Measurements from ENCODE around the gene MAN1A2.
"Not testable (repeated sequence)": the region's sequence is repeated elsewhere in the genome, so short reads cannot be mapped to it uniquely, and the experiment has no call there.

Gene MAN1A2

GRCh38 chr1:117367046-117368025, at the start of gene MAN1A2:
Gene MAN1A2 (plus strand): TSS chr1:117367449. CDS start chr1:117368184, 735 bp downstream.
- peak; percentile 68 for DNase-seq

- no peak for DNase-seq
Measured at GRCh38 chr1:117318011-117318410, 49.2 kb upstream of the MAN1A2 start.

GRCh38 chr1:117318426-117318825, 48.8 kb upstream of the MAN1A2 start:
- DNase-seq, result no peak

DNA sequence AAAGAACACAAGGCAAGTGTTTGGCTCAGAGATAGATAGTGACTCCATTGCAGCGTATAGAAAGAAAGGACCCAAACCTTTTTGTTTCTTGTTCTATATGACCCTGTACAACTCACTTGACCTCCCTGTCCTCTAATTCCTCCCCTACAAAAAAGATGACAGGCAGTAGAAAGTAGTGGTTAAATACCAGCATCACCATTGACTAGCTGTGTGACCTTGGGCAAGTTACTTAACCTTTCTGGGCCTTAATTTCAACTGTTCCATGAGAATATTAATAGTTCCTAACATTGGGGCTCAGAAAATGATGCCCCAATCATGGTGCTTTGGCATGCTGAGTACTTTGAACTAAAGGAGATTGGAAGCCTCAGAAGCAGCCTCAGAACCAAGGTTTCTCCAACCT, 46.7 kb upstream of the MAN1A2 start:
- DNase-seq, result no peak

DNA sequence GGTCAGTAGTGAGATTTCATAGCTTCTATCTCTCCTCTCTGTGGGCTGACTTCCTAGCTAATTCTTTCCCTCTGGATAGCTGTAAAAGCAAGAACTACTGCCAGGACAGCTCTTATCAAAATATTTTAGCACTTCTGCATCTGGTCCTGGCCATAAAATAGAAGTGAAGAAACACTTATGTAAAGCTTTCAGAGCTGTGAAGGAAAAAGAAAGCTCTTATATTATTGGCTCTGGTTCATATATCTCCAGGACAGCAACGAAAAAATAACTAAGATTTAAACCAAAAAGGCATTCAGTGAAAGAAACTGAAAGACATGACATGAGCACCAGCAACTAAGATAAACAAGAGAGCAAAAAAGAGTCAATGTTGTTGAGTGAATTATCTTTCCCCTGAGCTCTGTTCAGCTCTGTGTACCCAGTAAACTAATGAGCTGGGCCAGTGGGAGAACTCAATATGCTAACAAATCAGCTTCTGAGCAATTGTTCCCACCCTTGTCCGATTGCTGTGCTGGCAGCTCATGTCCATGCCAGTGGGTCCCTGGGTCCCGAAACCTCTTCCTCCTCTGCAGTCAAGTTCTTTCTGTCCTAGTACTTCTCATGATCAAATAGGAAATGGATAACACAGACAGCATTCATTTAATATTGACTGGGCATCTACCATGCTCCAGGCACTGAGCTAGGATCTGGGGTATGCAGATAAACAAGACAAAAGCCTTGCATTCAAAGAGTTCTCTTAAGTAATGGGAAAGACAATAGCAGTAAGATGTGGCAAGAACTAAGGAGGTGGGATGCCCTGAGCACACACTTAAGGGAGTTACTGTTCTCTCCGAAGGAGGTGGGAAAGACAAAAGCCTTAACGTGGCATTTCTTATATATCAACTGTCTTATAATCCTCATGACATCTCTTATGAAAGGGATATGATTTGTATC, 45.3 kb upstream of the MAN1A2 start:
- no peak for DNase-seq

DNA sequence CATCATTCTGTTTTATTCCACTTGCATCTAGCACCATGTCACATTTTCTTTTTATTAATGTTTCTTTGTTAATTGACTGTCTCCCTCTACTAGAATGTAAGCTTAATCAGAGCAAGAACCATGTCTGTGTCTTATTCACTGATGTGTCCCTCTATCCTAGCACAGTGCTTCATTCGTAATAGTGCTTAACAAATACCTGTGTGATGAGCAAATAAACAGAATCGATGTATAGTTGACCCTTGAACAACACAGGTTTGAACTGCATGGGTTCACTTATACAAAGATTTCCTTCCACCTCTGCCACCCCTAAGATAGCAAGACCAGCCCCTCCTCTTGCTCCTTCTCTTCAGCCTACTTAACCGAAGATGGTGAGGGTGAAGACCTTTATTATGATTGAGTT, 42.9 kb upstream of the MAN1A2 start:
- DNase-seq, result no peak

DNA sequence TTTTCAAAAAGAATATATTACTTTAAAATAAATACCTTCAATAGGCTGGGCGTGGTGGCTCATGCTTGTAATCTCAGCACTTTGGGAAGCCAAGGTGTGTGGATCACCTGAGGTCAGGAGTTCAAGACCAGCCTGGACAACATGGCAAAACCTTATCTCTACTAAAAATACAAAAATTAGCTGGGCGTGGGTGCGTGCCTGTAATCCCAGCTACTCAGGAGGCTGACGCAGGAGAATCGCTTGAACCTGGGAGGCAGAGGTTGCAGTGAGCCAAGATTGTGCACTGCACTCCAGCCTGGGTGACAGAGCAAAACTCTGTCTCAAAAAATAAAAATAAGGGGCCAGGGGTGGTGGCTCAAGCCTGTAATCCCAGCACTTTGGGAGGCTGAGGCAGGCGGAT, 41.2 kb upstream of the MAN1A2 start:
- DNase-seq, result not testable (repeated sequence)

- no peak for DNase-seq
Measured at GRCh38 chr1:117327011-117327410, 40.2 kb upstream of the MAN1A2 start.

- DNase-seq, result no peak
Measured at GRCh38 chr1:117335376-117336086, 31.7 kb upstream of the MAN1A2 start.

GRCh38 chr1:117336088-117336817, 31.0 kb upstream of the MAN1A2 start:
- no peak for DNase-seq

DNA sequence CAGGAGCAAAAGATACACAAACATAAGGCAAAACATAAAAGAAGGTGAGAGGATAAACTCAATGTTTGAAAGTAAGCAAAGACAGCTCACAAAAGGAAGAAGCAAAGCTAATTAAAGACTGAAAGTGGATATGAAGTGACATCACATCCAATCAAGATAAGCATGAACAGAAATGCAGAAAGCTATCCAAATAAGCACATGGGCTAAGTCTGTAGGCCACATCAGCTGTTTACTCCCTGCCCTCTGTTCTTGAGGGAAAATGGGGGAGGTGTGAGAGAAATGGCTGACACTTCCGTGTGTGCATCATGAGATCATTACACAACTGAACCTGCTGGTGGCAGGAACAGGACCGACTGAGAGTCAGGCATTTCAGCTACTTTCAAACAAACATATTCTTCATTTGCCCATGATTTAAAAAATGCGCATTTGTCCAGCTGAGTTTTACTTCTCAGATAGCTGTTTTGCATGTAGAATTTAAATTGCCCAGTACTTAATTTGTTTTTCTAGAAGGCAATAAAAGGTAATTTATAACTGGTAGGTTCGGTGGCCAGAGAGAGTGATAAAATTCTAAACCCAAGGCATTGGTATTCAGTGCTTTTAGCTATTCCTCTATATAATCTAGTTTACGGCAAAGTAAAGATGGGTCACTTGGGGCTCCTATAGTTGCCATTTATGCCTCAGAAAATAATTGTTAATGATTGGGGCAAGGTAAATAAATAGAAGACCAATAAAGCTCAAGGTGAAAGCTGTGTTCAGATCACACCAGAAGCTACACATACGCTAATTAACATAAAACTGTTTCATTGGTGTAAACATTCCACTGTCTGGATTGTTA, 27.2 kb upstream of the MAN1A2 start:
- DNase-seq, result no peak

DNA sequence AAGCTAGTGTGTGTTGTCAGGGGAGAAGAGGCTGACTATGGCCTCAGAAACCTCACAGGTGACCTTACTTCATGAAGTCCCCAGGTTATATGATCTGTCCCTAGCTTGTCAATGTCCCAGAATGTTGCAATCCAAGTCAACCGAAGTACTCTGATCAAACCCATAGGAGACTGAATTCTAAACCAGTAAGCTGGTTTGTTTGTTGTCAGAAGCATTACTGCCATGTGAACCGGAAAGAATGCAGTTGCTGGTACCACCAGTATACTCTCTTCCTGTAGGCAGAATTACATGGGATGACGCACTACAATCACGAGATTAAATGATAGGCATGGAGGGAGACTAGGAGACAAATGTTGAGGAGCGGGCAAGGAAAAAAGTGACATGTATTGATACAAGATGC, 26.1 kb upstream of the MAN1A2 start:
- DNase-seq, result no peak

DNA sequence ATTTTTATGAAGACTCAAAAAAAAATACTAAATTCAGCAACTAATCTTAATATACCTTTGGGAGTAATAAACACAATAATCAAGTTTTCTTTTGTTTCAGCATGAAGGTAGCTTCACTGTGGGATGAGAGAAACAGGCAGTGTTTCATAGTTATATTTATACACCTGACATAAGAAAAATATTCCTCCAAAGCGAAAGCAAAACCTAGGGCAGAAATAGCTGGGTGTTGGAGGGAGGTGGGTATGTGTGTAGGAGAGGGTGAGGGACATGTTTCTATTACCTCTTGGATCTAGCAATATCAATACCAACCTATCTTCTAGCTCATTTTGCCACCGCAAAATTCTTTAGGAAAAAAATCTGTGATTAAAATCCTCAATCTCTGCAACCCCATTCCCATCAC, 24.9 kb upstream of the MAN1A2 start:
- DNase-seq, result no peak

DNA sequence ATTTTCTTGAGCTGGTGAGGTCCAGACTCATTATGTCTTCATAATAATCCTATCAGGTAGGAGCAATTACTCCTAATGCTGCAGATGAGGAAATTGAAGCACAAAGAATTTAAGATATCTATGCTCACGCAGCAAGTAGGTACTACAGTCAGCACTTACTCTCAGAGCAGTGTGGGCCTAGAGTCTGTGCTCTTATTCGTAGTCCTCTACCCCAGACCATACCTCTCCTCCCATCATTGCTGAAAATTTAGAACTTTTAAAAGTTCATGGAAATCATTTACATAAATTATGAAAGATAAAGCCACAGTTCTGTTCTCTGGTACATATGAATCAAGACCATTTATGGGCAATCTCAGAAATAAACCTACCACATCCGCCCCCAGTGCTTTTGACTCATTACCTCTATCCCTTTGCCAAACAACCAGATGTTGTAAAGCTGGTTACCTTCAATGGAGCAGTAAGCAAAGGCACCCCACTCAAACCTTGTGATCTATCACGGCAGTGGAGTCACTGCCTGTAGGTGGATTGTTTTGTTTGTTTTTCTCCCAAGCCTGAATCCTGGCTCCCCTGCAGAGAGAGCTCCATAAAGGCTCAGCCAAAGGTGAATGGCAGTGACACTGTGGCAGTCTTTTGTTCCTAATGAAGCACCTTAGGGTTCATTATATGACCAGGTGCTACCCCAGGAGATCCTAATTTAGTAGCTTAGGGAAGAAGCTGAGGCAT, 20.9 kb upstream of the MAN1A2 start:
- peak; percentile 24 for DNase-seq

DNA sequence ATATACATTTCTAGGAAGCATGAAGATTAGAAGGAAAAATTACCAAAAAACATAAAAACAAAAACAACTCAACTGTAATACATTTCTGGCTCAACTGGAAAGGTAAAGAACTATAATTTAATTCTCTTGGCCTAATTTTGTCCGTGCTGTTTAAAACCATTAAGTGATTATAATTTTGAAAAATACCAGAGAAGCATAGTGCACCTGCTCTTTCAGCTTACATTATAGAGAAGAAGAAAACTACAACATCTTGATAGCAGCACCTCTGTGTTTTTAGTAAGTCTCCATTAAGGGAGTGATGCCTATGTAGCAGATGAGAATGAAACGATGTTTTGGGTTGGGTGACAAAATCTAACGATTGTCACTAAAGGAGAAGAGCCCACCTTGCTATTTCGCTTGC, 19.3 kb upstream of the MAN1A2 start:
- DNase-seq, result no peak

GRCh38 chr1:117352695-117353094, 14.6 kb upstream of the MAN1A2 start:
- DNase-seq, result not testable (repeated sequence)

DNA sequence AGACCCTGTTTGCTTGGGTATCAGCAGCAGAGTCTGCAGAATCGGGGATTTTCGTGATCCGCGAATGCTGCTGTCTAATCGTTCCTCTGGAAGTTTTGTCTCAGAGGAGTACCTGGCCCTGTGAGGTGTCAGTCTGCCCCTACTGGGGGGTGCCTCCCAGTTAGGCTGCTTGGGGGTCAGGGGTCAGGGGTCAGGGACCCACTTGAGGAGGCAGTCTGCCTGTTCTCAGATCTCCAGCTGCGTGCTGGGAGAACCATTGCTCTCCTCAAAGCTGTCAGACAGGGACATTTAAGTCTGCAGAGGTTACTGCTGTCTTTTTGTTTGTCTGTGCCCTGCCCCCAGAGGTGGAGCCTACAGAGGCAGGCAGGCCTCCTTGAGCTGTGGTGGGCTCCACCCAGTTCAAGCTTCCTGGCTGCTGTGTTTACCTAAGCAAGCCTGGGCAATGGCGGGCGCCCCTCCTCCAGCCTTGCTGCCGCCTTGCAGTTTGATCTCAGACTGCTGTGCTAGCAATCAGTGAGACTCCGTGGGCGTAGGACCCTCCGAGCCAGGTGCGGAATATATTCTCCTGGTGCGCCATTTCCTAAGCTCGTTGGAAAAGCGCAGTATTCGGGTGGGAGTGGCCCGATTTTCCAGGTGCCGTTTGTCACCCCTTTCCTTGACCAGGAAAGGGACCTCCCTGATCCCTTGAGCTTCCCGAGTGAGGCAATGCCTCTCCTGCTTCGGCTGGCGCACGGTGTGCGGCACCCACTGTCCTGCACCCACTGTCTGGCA, 9.2 kb upstream of the MAN1A2 start:
- not testable (repeated sequence) for DNase-seq

- DNase-seq, result not testable (repeated sequence)
Measured at GRCh38 chr1:117358604-117358887, 8.7 kb upstream of the MAN1A2 start.

- no peak for DNase-seq
Measured at GRCh38 chr1:117359561-117360289, 7.5 kb upstream of the MAN1A2 start.

All from stimulated activated CD4-positive, alpha-beta T cell treated with anti-CD3 and anti-CD28 coated beads, Interleukin-4, amount 100 ng/mL, for 24 hours (primary cell).